Measurements from ENCODE around the gene PDE8B. TPM values are rescaled to one million over a fixed set of nuclear protein-coding genes. Genes with fewer than 3 reads are reported as not detected.

PDE8B gene
- total RNA-seq, 4 donors from 2014 or later: 0.79 to 2.7 (median 1.4) TPM; not detected in 1

DNA sequence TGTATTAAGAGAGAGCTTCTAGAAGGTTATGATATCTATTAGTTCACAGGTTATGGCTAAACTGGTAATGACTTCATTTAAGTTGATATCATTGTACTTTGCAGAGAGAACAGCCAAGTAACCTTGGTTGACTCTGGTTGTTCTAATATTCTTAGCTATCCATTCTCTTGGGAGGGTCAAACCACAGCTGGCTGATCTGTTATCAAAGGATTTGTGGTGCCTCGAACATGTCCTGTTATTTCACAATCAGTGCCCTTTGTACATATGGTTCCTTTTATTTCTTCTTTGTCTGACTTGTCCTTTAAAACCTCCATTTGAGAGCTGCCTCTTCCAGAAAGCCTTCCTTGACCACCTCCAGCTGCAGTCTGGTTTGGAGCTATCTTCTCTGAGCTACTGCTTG, 61.7 kb downstream of the PDE8B start:
- Histone ChIP-seq H3K27ac (no peak overlapping the region), H3K36me3 (no peaks in the 10 kb centered on the region), H3K4me3 (no peak overlapping the region), H3K9me3 (no peaks in the 10 kb centered on the region), H3K27me3 (no peaks in the 10 kb centered on the region), H3K4me1 (no peaks in the 10 kb centered on the region)
- intact Hi-C loops (cut with DNase I): no loop called here
- no peak for DNase-seq
- 29 to 42% methylated on average over 1 of the region's 1 CpG for WGBS, 2 donors
- TF ChIP-seq POLR2A (IDR thresholded peaks at IDR 0.05): no peak
- TF ChIP-seq, protein P1, sequence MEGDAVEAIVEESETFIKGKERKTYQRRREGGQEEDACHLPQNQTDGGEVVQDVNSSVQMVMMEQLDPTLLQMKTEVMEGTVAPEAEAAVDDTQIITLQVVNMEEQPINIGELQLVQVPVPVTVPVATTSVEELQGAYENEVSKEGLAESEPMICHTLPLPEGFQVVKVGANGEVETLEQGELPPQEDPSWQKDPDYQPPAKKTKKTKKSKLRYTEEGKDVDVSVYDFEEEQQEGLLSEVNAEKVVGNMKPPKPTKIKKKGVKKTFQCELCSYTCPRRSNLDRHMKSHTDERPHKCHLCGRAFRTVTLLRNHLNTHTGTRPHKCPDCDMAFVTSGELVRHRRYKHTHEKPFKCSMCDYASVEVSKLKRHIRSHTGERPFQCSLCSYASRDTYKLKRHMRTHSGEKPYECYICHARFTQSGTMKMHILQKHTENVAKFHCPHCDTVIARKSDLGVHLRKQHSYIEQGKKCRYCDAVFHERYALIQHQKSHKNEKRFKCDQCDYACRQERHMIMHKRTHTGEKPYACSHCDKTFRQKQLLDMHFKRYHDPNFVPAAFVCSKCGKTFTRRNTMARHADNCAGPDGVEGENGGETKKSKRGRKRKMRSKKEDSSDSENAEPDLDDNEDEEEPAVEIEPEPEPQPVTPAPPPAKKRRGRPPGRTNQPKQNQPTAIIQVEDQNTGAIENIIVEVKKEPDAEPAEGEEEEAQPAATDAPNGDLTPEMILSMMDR (IDR thresholded peaks at IDR 0.05): no peak

DNA sequence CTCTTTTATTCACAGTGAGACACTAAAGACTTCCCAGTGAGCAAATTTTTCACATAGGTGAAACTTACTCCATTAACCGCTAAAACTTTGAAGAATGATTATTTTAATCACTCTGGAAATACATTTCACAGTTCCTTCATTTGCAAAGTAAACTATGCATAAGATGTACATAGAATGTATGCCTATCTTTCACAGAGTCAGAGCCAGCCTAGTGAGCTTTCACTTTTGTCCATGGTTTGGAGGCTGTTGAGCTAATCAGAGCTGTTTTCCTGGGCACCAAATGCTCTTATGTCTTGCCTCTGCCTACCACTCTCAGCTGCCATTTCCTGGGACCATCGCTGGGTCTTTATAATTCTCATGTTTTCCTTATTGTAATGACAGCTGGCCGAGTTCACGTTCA, 67.3 kb downstream of the PDE8B start:
- Histone ChIP-seq H3K27ac (no peak overlapping the region), H3K4me3 (no peak overlapping the region), H3K9me3 (no peaks in the 10 kb centered on the region), H3K36me3 (no peaks in the 10 kb centered on the region), H3K4me1 (no peaks in the 10 kb centered on the region), H3K27me3 (no peaks in the 10 kb centered on the region)
- intact Hi-C loops (cut with DNase I): no loop called here
- WGBS, 2 donors: 57 to 72% methylated on average over 4 of the region's 4 CpGs
- TF ChIP-seq, protein P1 (IDR thresholded peaks at IDR 0.05): no peak
- no peak for TF ChIP-seq POLR2A (IDR thresholded peaks at IDR 0.05)
- no peak for DNase-seq

DNA sequence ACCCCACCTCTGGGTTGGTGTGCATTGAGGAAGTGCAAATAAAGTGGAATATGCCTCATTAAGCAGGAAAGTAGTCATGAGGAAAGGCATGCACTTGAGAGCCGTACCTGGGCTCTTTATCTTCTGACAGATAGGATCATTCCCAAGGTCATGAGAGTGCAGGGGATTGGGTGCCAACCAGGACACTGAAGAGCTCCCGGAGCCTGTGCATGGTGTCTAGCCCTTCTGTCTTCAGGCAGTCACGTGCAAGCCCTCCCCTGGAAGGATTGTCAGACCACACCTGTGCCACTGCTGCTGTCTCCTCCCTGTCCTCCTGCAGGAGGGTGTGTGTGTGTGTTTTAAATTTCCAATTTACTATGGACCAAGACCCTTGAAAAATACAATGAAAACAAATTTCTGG, 69.6 kb downstream of the PDE8B start:
- DNase-seq: no peak
- intact Hi-C loops (cut with DNase I): no loop called here
- Histone ChIP-seq H3K27me3 (no peaks in the 10 kb centered on the region), H3K27ac (no peak overlapping the region), H3K4me3 (no peak overlapping the region), H3K9me3 (no peaks in the 10 kb centered on the region), H3K4me1 (no peaks in the 10 kb centered on the region), H3K36me3 (no peaks in the 10 kb centered on the region)
- WGBS, 2 donors: 53 to 86% methylated on average over 3 of the region's 3 CpGs
- TF ChIP-seq, protein P1 (IDR thresholded peaks at IDR 0.05): no peak
- no peak for TF ChIP-seq POLR2A (IDR thresholded peaks at IDR 0.05)

DNA sequence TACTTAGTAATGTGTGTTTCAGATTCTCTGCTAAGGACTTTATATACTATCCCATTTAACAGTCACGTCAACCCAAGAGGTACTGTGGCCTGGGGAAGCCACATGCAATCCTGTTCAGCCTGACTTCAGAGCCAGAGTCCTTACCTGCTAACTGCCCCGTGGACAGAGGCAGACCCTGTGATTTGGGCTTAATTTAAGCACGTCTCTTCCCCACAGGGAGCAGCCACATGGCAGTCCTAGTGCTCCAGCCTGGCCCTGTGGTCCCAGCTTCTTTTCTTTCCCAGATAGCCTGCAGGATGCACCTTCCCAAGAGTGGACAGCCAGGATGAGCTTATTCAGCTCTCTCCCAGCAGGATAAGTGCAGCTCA, 71.5 kb downstream of the PDE8B start:
- Histone ChIP-seq H3K9me3 (no peaks in the 10 kb centered on the region), H3K4me3 (no peak overlapping the region), H3K36me3 (no peaks in the 10 kb centered on the region), H3K27me3 (no peaks in the 10 kb centered on the region), H3K4me1 (no peaks in the 10 kb centered on the region), H3K27ac (no peak overlapping the region)
- 50 to 70% methylated on average over 3 of the region's 3 CpGs for WGBS, 2 donors
- no peak for TF ChIP-seq POLR2A (IDR thresholded peaks at IDR 0.05)
- TF ChIP-seq, protein P1 (IDR thresholded peaks at IDR 0.05): no peak
- intact Hi-C loops (cut with DNase I): no loop called here
- no peak for DNase-seq

DNA sequence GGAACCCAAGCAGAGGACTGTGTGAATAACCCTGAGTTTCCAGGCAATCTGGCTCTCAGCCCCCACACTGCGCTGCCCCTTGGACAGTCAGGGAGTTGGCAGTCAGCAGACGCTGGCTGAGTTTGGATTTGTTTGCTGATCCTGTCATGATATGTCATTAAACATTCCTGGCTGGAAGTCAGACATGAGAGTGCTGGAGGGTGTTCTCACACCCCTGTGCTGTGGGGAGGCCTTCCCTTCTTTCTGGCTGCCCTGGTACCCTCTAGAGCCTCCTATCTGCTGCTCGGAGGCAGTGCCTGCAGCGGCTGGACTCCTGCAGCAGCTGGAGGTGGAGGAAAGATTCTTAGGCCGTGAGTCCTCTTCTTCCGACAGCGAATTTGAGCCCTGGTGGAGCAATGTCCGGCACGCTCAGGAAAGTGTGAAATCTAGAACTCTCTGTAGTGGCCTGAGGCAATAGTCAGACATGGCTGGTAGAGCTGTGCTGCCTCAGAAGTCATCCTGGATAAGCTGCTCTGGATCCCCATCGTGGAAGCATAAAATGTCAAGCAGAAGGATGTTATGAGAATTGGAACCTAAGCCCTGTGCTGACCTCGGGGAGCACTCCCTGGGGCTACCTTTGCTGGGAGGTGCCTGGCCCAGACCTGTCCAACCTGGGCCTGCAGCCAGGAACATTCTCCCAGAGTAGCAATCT, 72.0 kb downstream of the PDE8B start:
- Histone ChIP-seq H3K27me3 (no peaks in the 10 kb centered on the region), H3K36me3 (no peaks in the 10 kb centered on the region), H3K4me1 (no peaks in the 10 kb centered on the region), H3K27ac (peak overlapping the region in 1 of 4 donors; percentile 47), H3K9me3 (no peaks in the 10 kb centered on the region), H3K4me3 (no peak overlapping the region)
- TF ChIP-seq, protein P1 (IDR thresholded peaks at IDR 0.05): no peak
- TF ChIP-seq POLR2A (IDR thresholded peaks at IDR 0.05): no peak
- DNase-seq: no peak
- WGBS, 2 donors: 44 to 62% methylated on average over 3 of the region's 11 CpGs
- intact Hi-C loops (cut with DNase I): no loop called here

Measured in esophagus squamous epithelium (tissue), 5 donors.